ENCODE measurements around the gene TMEM232. TPM values are rescaled to one million over a fixed set of nuclear protein-coding genes. Genes with fewer than 3 reads are reported as not detected.

The TMEM232 gene
- total RNA-seq, 2 donors from 2014 or later, result 3.9 to 4.2 TPM

DNA sequence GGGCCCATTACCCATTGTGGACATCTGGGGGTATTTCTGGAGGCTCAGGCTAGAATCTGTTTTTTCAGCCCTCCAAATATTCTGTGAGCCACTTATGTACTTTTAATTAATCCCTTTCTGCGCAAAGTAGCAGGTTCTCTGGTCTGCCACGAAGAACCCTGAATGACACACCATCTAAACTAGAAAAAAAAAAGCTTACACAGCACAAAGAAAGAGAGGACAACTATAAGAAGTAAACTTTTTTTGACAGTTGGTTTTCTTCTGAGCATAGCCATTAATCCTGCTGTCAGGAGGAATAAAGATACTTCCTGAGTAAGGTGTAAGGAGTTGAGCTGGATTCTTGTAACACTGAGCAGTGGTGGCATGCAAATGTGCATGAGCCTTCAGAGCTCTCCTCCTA is 327.5 kb downstream of the TMEM232 start:
- TF ChIP-seq CTCF (conservative IDR thresholded peaks at IDR 0.05), result no peak
- no peaks in the 10 kb centered on the region for H3K27me3 Mint-ChIP-seq (ENCODE audit: insufficient read depth)
- no peak for DNase-seq

GRCh38 chr5:110397281-110397680 is 329.2 kb downstream of the TMEM232 start:
- Histone ChIP-seq H3K27ac (ENCODE audit: low read depth, low read length) (no peak overlapping the region), H3K36me3 (ENCODE audit: control insufficient read depth, insufficient read depth, low read length) (no peaks in the 10 kb centered on the region), H3K4me3 (ENCODE audit: low read length) (no peak overlapping the region), H3K9ac (ENCODE audit: extremely low read depth, low read length, poor library complexity, severe bottlenecking) (no peak overlapping the region), H3K9me3 (ENCODE audit: control insufficient read depth, low read length) (no peaks in the 10 kb centered on the region), H3K4me1 (ENCODE audit: control insufficient read depth, insufficient read depth, low read length) (no peaks in the 10 kb centered on the region), H3K27me3 (ENCODE audit: control insufficient read depth, insufficient read depth, low read length, poor library complexity, severe bottlenecking) (no peaks in the 10 kb centered on the region)
- no peak for DNase-seq
- no peak overlapping the region for H3K4me3 Mint-ChIP-seq
- H3K4me1 Mint-ChIP-seq, result no peaks in the 10 kb centered on the region
- WGBS, 2 experiments (ENCODE audit: insufficient coverage in 1 of 2, insufficient read length in 1 of 2), result no CpG with 5 or more reads among the region's 1 CpG
- TF ChIP-seq CTCF (conservative IDR thresholded peaks at IDR 0.05), result no peak
- H3K27ac Mint-ChIP-seq, result no peak overlapping the region
- no peaks in the 10 kb centered on the region for H3K27me3 Mint-ChIP-seq (ENCODE audit: insufficient read depth)
- H3K9me3 Mint-ChIP-seq, result no peaks in the 10 kb centered on the region
- no peaks in the 10 kb centered on the region for H3K36me3 Mint-ChIP-seq (ENCODE audit: low read depth)

More for the DNA sequence above, 327.5 kb downstream of the TMEM232 start:
- Histone ChIP-seq H3K9ac (ENCODE audit: extremely low read depth, low read length, poor library complexity, severe bottlenecking) (no peak overlapping the region), H3K4me3 (ENCODE audit: low read length) (no peak overlapping the region), H3K9me3 (ENCODE audit: control insufficient read depth, low read length) (no peaks in the 10 kb centered on the region), H3K4me1 (ENCODE audit: control insufficient read depth, insufficient read depth, low read length) (peaks cover 3% of the 10 kb centered on the region), H3K27me3 (ENCODE audit: control insufficient read depth, insufficient read depth, low read length, poor library complexity, severe bottlenecking) (no peaks in the 10 kb centered on the region), H3K27ac (ENCODE audit: low read depth, low read length) (no peak overlapping the region), H3K36me3 (ENCODE audit: control insufficient read depth, insufficient read depth, low read length) (no peaks in the 10 kb centered on the region)
- 94% methylated on average over 2 of the region's 2 CpGs; no CpG with 5 or more reads in 1 of the 2 experiments for WGBS, 2 experiments (ENCODE audit: insufficient coverage in 1 of 2, insufficient read length in 1 of 2)
- no peaks in the 10 kb centered on the region for H3K4me1 Mint-ChIP-seq
- H3K9me3 Mint-ChIP-seq, result no peaks in the 10 kb centered on the region
- H3K36me3 Mint-ChIP-seq (ENCODE audit: low read depth), result no peaks in the 10 kb centered on the region
- H3K27ac Mint-ChIP-seq, result no peak overlapping the region
- no peak overlapping the region for H3K4me3 Mint-ChIP-seq

DNA sequence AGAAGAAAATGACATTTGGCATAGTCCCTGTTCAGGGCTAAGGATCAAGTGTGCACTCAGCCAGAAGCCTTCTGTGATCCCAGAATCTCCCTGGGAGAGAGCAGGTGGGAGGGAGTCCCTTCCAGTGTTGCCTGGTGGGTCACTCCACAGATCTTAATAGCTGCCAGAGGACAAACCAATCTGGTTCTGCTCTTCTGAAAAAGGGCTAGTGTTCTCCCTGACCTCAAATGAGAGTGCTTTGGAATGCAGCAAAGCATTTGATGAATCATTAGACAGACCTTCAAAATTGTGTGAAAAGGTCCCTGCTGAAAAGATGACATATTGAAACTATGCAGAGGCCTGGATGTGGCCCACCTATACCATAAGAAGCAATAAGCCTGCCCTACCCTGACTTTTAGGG is 339.7 kb downstream of the TMEM232 start:
- no peak for TF ChIP-seq CTCF (conservative IDR thresholded peaks at IDR 0.05)
- H3K4me1 ChIP-seq (ENCODE audit: control insufficient read depth, insufficient read depth, low read length), result peaks cover 8% of the 10 kb centered on the region
- Mint-ChIP-seq H3K4me3 (no peak overlapping the region), H3K27ac (no peak overlapping the region), H3K36me3 (ENCODE audit: low read depth) (no peaks in the 10 kb centered on the region), H3K4me1 (peaks cover 18% of the 10 kb centered on the region), H3K27me3 (ENCODE audit: insufficient read depth) (no peaks in the 10 kb centered on the region), H3K9me3 (no peaks in the 10 kb centered on the region)
- H3K4me3 ChIP-seq (ENCODE audit: low read length), result no peak overlapping the region
- no peaks in the 10 kb centered on the region for H3K27me3 ChIP-seq (ENCODE audit: control insufficient read depth, insufficient read depth, low read length, poor library complexity, severe bottlenecking)
- no peaks in the 10 kb centered on the region for H3K36me3 ChIP-seq (ENCODE audit: control insufficient read depth, insufficient read depth, low read length)
- no peak for DNase-seq
- H3K9me3 ChIP-seq (ENCODE audit: control insufficient read depth, low read length), result peaks cover 14% of the 10 kb centered on the region
- H3K9ac ChIP-seq (ENCODE audit: extremely low read depth, low read length, poor library complexity, severe bottlenecking), result no peak overlapping the region
- no peak overlapping the region for H3K27ac ChIP-seq (ENCODE audit: low read depth, low read length)

All from endodermal cell (in vitro differentiated cells).